T1000 (cell line): ENCODE results near the gene DCHS2.

Experiments used
- DNase-seq: peaks from one replicate; lab custom pipeline; 2025; ENCODE audit warnings: mixed read lengths; lab: John Stamatoyannopoulos, UW

DCHS2 gene

DNA sequence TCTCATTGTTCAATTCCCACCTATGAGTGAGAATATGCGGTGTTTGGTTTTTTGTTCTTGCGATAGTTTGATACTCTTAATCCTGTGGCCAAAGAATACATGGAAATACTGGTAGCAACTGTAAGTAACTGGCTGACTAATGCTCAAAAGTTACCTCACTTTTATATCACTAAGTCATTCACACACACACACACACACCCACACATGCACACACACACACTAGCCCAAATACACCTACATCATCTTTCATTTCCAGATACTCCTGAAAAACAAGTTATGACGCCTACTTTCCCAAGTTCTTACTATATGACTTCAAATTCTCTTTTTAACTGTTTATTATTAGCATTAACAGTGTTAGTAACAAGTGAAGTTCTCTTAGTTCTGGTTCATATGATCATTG is 101.3 kb downstream of the DCHS2 start:
- DNase-seq = no peak

GRCh38 chr4:154389148-154389547 is 102.5 kb downstream of the DCHS2 start:
- DNase-seq = no peak

- DNase-seq = no peak
These were observed 107.6 kb downstream of the DCHS2 start for GRCh38 chr4:154384012-154384411.

DNA sequence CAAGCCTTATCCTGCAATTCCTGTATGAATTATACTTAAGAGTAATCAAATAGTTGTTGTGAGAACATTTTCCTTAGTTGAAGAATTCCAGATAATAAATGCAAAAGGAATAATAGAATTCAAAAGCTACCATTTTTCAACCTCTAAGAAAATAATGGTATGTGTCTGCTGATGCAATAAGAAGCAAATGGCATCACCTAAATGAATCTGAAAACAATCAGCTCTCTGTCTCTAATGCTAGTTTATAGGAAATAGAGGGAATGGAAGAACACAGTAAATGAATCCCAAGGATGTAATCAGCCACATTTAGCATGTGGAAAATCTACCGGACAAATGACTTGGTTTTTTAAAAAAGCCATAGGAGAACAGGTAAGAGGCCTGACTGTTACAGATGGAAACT is 115.1 kb downstream of the DCHS2 start:
- no peak for DNase-seq

- DNase-seq = no peak
These were observed 123.5 kb downstream of the DCHS2 start for GRCh38 chr4:154368060-154368459.

GRCh38 chr4:154367659-154368058 is 123.9 kb downstream of the DCHS2 start:
- no peak for DNase-seq

- no peak for DNase-seq
These were observed 124.6 kb downstream of the DCHS2 start for GRCh38 chr4:154366956-154367355.

DNA sequence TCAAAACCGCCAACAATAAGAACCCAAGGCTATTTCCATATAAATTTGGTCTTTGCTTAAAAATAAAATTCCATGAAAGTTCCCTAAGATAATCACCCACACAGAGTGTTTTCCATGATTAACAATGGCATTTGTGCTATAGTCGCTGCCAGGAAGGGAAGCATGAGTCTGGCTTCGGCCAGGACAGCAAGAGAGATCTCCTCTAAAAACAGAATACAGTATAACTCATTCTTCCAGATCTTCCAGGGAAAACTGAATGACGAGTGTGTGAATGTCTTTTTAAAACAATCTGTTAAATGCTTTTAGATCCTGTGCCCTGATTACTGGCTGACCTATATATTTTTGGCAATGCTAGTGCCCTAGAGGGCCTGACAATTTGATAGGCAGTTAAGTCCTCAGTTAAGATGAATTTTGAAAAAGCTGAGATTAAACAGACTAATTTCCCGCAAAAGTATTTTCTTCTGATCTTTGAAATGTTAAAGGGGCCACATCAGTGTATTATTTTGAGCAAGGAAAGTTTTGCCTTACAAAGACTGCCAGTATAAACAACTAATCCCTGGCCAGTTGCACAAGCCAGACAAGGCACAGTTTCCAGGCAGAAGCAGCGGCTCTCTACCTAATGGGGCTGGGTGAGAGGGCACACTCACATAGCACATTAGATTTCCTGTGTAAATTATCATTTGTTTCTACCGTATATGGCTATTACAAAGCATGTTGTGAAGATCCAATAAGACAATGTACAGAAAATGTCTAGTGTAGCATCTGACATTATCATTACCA is 127.3 kb downstream of the DCHS2 start:
- DNase-seq = no peak

- no peak for DNase-seq
These were observed 130.1 kb downstream of the DCHS2 start for GRCh38 chr4:154361450-154361849.

GRCh38 chr4:154360491-154360890 is 131.1 kb downstream of the DCHS2 start:
- DNase-seq = no peak

GRCh38 chr4:154354883-154355282 is 136.7 kb downstream of the DCHS2 start:
- no peak for DNase-seq

DNA sequence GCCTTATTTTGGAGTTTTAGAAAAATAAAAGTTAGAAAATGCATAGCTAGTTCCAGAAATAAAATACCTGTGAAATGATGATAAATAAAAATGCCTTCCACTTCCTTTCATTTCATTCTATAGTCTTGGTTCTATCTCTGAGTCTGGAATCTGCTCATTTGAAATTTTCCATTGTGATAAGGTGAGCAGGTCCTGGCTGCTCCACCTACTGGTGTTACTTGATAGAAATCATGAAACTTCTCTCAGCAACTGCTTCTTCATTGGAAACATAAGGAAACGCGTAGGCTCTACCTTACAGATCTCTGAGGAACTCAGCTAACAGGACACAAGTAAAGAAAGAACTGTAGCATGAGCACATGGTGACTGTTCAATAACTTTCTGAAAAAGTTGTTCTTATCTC is 141.8 kb downstream of the DCHS2 start:
- DNase-seq = no peak

- no peak for DNase-seq
These were observed 142.9 kb downstream of the DCHS2 start for GRCh38 chr4:154348657-154349056.

DNA sequence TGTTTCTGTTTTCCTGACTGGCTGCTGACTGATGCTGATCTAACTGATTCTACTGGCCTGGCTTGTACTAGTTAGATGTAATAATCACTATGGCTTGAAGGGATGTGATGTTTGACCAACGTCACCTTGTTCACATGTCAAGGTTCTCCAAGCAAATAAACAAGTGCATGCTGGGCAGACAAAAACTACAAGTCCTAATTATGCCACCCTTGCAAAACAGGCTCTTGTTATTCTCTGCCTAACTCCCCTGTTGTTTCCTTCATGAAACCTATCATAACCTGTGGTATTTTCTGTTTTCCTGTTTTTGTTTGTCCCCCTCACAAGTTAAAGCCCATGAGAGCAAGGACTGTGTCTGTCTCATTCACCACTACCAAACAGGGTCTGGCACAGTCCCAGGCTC is 146.2 kb downstream of the DCHS2 start:
- no peak for DNase-seq

DNA sequence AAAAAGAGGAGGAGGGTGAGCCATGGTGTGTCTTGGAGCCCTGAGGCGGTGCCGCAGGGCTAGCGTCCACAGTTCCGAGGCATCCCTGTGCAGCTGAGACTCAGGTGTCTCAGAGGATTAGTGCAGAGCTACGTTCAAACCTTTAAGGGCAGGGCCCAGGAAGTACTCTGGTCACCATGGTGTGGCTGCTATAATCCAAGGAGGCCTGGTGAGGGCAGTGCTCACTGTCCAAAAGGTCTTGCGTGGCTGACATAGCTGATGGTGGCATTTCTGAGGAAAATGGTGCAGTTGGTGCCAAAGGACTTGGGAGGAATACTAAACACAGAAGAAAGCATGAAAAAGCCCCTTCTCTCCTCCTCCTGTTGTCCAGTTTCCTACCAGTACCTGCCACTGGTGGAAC is 146.9 kb downstream of the DCHS2 start:
- no peak for DNase-seq

GRCh38 chr4:154343651-154344050 is 147.9 kb downstream of the DCHS2 start:
- no peak for DNase-seq

DNA sequence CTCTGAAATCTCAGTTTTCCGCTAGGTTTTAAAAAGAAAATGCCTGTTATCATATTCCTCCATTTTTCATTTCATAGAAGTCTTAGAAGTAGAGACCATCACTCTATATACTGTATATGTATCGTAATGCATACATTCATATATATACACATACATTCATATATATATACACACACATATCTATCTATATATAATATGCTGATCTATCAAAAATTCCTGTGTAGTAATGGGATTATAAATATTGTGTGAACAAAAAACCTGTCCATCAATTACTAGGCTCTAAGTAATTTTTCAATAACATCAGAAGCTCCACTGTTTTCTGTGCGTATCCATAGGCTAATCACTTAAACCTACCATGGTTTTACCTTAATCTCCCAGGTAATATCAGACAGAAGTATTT is 150.2 kb downstream of the DCHS2 start:
- DNase-seq = no peak

- no peak for DNase-seq
These were observed 156.0 kb downstream of the DCHS2 start for GRCh38 chr4:154335588-154335987.

DNA sequence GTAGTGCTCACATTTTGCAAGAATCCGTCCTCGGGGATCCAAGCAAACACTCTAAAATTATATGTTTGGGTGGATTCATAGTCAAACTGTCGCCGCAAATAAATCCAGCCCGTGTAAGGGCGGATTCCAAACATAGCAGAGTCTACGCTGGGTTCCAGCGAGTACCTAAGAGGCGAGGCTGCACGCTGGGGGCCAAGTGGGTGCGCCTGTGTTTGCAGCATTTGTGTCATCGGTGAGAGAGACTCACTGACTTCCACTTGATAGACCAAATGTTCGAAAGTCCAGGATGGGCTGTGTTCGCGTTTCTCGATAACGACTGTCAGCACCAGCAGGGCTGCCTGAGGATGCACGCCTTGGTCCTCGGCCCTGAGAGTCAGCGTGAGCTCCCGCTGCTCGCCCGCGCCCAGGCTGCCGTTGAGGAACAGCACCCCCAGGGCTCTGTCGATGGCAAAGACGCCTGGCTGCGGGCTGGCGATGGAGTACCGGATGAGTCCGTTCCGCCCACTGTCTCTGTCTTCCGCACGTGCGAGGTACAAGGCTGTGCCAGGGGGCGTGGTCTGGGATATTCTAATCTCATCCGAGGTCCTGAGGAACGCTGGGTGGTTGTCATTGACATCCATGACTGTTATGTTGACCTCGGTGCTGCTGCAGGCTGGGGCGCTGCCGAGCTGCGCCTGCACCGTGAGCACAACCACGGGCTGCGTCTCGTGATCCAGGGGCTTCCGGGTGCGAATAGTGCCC is 158.7 kb downstream of the DCHS2 start:
- DNase-seq = no peak

GRCh38 chr4:154329939-154330338 is 161.7 kb downstream of the DCHS2 start:
- no peak for DNase-seq

DNA sequence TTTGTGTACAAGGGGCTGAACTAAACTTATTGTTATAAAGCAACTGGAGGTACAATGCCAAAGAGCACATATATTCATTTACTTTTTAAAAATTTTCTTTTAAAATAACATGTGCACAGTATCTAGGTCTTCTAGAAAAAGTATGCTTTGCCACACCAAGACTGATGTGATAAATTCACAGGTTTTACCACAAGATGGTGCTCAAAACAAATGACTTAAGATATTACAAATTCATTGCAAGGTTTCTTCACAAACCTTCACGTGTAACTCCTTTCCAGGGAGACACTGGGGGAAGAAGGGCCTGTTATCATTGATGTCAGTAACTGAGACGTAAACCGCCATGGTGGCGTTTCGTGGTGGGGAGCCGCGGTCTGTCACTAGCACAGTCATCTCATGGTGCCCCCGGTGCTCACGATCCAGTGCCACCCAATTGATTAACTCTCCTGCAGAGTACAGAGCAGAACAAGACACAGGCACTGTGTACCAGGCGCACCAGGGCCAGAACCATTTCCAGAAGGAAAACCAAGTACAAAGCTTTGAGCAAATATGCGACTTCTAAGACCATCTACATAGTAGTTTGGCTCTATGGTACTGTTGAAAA is 162.2 kb downstream of the DCHS2 start:
- DNase-seq = no peak

DNA sequence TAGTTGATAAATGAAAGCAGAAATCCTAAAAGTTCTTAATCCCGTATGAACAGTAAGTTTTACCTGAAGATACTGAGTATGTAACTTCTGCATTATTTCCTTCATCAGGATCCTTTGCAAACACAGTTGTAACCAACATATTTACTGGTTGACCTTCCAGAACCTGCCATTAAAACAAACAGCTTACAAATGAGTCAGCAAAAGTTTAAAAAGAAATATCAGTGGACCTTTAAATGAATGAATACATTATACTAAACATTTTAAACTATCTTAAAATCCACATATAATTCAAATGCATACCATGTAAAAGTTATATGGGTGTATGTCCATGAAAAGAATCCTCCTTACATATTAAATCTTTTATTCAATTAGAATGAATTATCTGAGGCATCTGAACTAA is 163.6 kb downstream of the DCHS2 start:
- no peak for DNase-seq

- DNase-seq = no peak
These were observed 171.1 kb downstream of the DCHS2 start for GRCh38 chr4:154320521-154320920.
